Measurements from ENCODE around the gene GYG1.

GYG1 gene

GRCh38 chr3:149020196-149020838 is 29.0 kb downstream of the GYG1 start:
- TF ChIP-seq BHLHE40 (IDR thresholded peaks at IDR 0.05; ENCODE audit: borderline replicate concordance) (no peak), TARDBP (IDR thresholded peaks at IDR 0.05) (no peak), NFRKB (IDR thresholded peaks at IDR 0.05) (no peak), SP1 (IDR thresholded peaks at IDR 0.05) (no peak)
- ChIA-PET CTCF (no interaction called here), POLR2A (no interaction called here)
- no peak for DNase-seq (ENCODE audit: extremely low spot score)

GRCh38 chr3:149020839-149021252 is 29.5 kb downstream of the GYG1 start:
- DNase-seq (ENCODE audit: extremely low spot score), result no peak
- TF ChIP-seq TARDBP (IDR thresholded peaks at IDR 0.05), result no peak
- no peak for TF ChIP-seq BHLHE40 (IDR thresholded peaks at IDR 0.05; ENCODE audit: borderline replicate concordance)
- TF ChIP-seq SUZ12 (IDR thresholded peaks at IDR 0.05), result no peak
- no peak for TF ChIP-seq ARNT (IDR thresholded peaks at IDR 0.05)
- no peak for TF ChIP-seq NFRKB (IDR thresholded peaks at IDR 0.05)
- no peak for TF ChIP-seq FOXM1 (IDR thresholded peaks at IDR 0.05; ENCODE audit: borderline replicate concordance)
- TF ChIP-seq FOXA1 (IDR thresholded peaks at IDR 0.05), result no peak
- no peak for TF ChIP-seq HDGF (IDR thresholded peaks at IDR 0.05; ENCODE audit: borderline replicate concordance)
- TF ChIP-seq CTBP1 (IDR thresholded peaks at IDR 0.05; ENCODE audit: borderline replicate concordance), result no peak
- no peak for TF ChIP-seq LEF1 (IDR thresholded peaks at IDR 0.05; ENCODE audit: borderline replicate concordance)
- TF ChIP-seq ZNF384 (IDR thresholded peaks at IDR 0.05), result no peak
- no peak for TF ChIP-seq PKNOX1 (IDR thresholded peaks at IDR 0.05)
- no peak for TF ChIP-seq SP1 (IDR thresholded peaks at IDR 0.05)
- POLR2A ChIA-PET, result no interaction called here
- CTCF ChIA-PET, result no interaction called here

GRCh38 chr3:149021830-149022229 is 30.5 kb downstream of the GYG1 start:
- DNase-seq (ENCODE audit: extremely low spot score), result no peak
- ChIA-PET CTCF (interaction anchor here (0.6 kb wide), 1 partner anchor 459 kb away, joined by 4 read pairs; no protein-coding TSS in a partner anchor), POLR2A (no interaction called here)
- TF ChIP-seq TARDBP (IDR thresholded peaks at IDR 0.05), result no peak
- no peak for TF ChIP-seq ARNT (IDR thresholded peaks at IDR 0.05)
- no peak for TF ChIP-seq SP1 (IDR thresholded peaks at IDR 0.05)
- TF ChIP-seq CTBP1 (IDR thresholded peaks at IDR 0.05; ENCODE audit: borderline replicate concordance), result no peak
- no peak for TF ChIP-seq ZNF384 (IDR thresholded peaks at IDR 0.05)
- TF ChIP-seq SUZ12 (IDR thresholded peaks at IDR 0.05), result no peak
- TF ChIP-seq HDGF (IDR thresholded peaks at IDR 0.05; ENCODE audit: borderline replicate concordance), result no peak
- no peak for TF ChIP-seq FOXM1 (IDR thresholded peaks at IDR 0.05; ENCODE audit: borderline replicate concordance)
- TF ChIP-seq NFRKB (IDR thresholded peaks at IDR 0.05), result no peak
- TF ChIP-seq BHLHE40 (IDR thresholded peaks at IDR 0.05; ENCODE audit: borderline replicate concordance), result no peak
- TF ChIP-seq FOXK2 (IDR thresholded peaks at IDR 0.05), result no peak
- TF ChIP-seq ELF4 (IDR thresholded peaks at IDR 0.05), result no peak
- TF ChIP-seq PKNOX1 (IDR thresholded peaks at IDR 0.05), result no peak
- no peak for TF ChIP-seq L3MBTL2 (conservative IDR thresholded peaks at IDR 0.05)

- no peak for DNase-seq (ENCODE audit: extremely low spot score)
- CTCF ChIA-PET, result no interaction called here
- POLR2A ChIA-PET, result no interaction called here
These were observed 32.6 kb downstream of the GYG1 start for GRCh38 chr3:149023951-149024350.

GRCh38 chr3:149026718-149027117 is 35.4 kb downstream of the GYG1 start:
- no peak for DNase-seq (ENCODE audit: extremely low spot score)
- POLR2A ChIA-PET, result no interaction called here
- no peak for TF ChIP-seq HDGF (IDR thresholded peaks at IDR 0.05; ENCODE audit: borderline replicate concordance)
- TF ChIP-seq ELF4 (IDR thresholded peaks at IDR 0.05), result no peak
- no peak for TF ChIP-seq ZNF384 (IDR thresholded peaks at IDR 0.05)
- no peak for TF ChIP-seq FOXK2 (IDR thresholded peaks at IDR 0.05)
- TF ChIP-seq ARNT (IDR thresholded peaks at IDR 0.05), result no peak
- no peak for TF ChIP-seq SP1 (IDR thresholded peaks at IDR 0.05)
- TF ChIP-seq L3MBTL2 (conservative IDR thresholded peaks at IDR 0.05), result no peak
- no peak for TF ChIP-seq NFRKB (IDR thresholded peaks at IDR 0.05)
- CTCF ChIA-PET, result interaction anchor here (0.5 kb wide), 1 partner anchor 298 kb away, joined by 3 read pairs; no protein-coding TSS in a partner anchor

More at GRCh38 chr3:149023951-149024350, 32.6 kb downstream of the GYG1 start:
- TF ChIP-seq L3MBTL2 (conservative IDR thresholded peaks at IDR 0.05) (no peak), TARDBP (IDR thresholded peaks at IDR 0.05) (no peak), FOXA1 (IDR thresholded peaks at IDR 0.05) (no peak), LEF1 (IDR thresholded peaks at IDR 0.05; ENCODE audit: borderline replicate concordance) (no peak), CTBP1 (IDR thresholded peaks at IDR 0.05; ENCODE audit: borderline replicate concordance) (no peak)

- TF ChIP-seq SUZ12 (IDR thresholded peaks at IDR 0.05), result no peak
- TF ChIP-seq TARDBP (IDR thresholded peaks at IDR 0.05), result no peak
- no peak for TF ChIP-seq CTBP1 (IDR thresholded peaks at IDR 0.05; ENCODE audit: borderline replicate concordance)
- TF ChIP-seq HDGF (IDR thresholded peaks at IDR 0.05; ENCODE audit: borderline replicate concordance), result no peak
- TF ChIP-seq SP1 (IDR thresholded peaks at IDR 0.05), result no peak
- no peak for TF ChIP-seq FOXA1 (IDR thresholded peaks at IDR 0.05)
- no peak for TF ChIP-seq LEF1 (IDR thresholded peaks at IDR 0.05; ENCODE audit: borderline replicate concordance)
- TF ChIP-seq FOXM1 (IDR thresholded peaks at IDR 0.05; ENCODE audit: borderline replicate concordance), result no peak
- TF ChIP-seq L3MBTL2 (conservative IDR thresholded peaks at IDR 0.05), result no peak
- TF ChIP-seq FOXK2 (IDR thresholded peaks at IDR 0.05), result no peak
- no peak for TF ChIP-seq PKNOX1 (IDR thresholded peaks at IDR 0.05)
- no peak for TF ChIP-seq ARNT (IDR thresholded peaks at IDR 0.05)
- no peak for TF ChIP-seq ZNF384 (IDR thresholded peaks at IDR 0.05)
- ChIA-PET CTCF (no interaction called here), POLR2A (no interaction called here)
- DNase-seq (ENCODE audit: extremely low spot score), result no peak
These were observed 39.8 kb downstream of the GYG1 start for GRCh38 chr3:149031096-149031495.
